GM18520 (cell line): ENCODE measurements around the gene ANO9.
"Not testable (repeated sequence)": the region's sequence is repeated elsewhere in the genome, so short reads cannot be mapped to it uniquely, and the experiment has no call there.

ENCODE experiments used
- ATAC-seq: cut with Tn5 transposase; IDR thresholded peaks from one replicate; pipeline ENCODE4 v1.9.1; 2021; ENCODE audit not compliant: unreplicated experiment

Gene ANO9

GRCh38 chr11:437228-437870 is 4.5 kb downstream of the ANO9 start:
- no peak for ATAC-seq

- ATAC-seq = not testable (repeated sequence)
Measured at GRCh38 chr11:434999-435740, 6.6 kb downstream of the ANO9 start.

- no peak for ATAC-seq
Measured at GRCh38 chr11:434496-434895, 7.3 kb downstream of the ANO9 start.

- ATAC-seq = no peak
Measured at GRCh38 chr11:433641-434040, 8.2 kb downstream of the ANO9 start.

- ATAC-seq = no peak
Measured at GRCh38 chr11:433111-433510, 8.7 kb downstream of the ANO9 start.

- ATAC-seq = no peak
Measured at GRCh38 chr11:432501-433100, 9.2 kb downstream of the ANO9 start.

- ATAC-seq = no peak
Measured at GRCh38 chr11:431921-432320, 9.9 kb downstream of the ANO9 start.

- no peak for ATAC-seq
Measured at GRCh38 chr11:429931-430456, 11.8 kb downstream of the ANO9 start.

GRCh38 chr11:429391-429790 is 12.4 kb downstream of the ANO9 start:
- ATAC-seq = no peak

- no peak for ATAC-seq
Measured at GRCh38 chr11:428295-428694, 13.5 kb downstream of the ANO9 start.

- no peak for ATAC-seq
Measured at GRCh38 chr11:426851-427250, 15.0 kb downstream of the ANO9 start.

- ATAC-seq = no peak
Measured at GRCh38 chr11:425301-425700, 16.5 kb downstream of the ANO9 start.

GRCh38 chr11:424766-425165 is 17.0 kb downstream of the ANO9 start:
- not testable (repeated sequence) for ATAC-seq

- ATAC-seq = no peak
Measured at GRCh38 chr11:424232-424631, 17.6 kb downstream of the ANO9 start.

GRCh38 chr11:422249-422656 is 19.6 kb downstream of the ANO9 start:
- no peak for ATAC-seq

GRCh38 chr11:420911-421321 is 20.9 kb downstream of the ANO9 start:
- ATAC-seq = no peak

GRCh38 chr11:420054-420910 is 21.5 kb downstream of the ANO9 start:
- ATAC-seq = no peak

- ATAC-seq = no peak
Measured at GRCh38 chr11:419248-420005, 22.4 kb downstream of the ANO9 start.

GRCh38 chr11:418343-419247 is 23.2 kb downstream of the ANO9 start:
- no peak for ATAC-seq
